Osteocyte (in vitro differentiated cells): ENCODE results near the gene VAC14. TPM values are rescaled to one million over a fixed set of nuclear protein-coding genes. Genes with fewer than 3 reads are reported as not detected.

Source experiments
- DNase-seq: peaks from one replicate; pipeline ENCODE4 v3.0.0; 2021; ENCODE audit warnings: mixed read lengths; ENCODE audit not compliant: unreplicated experiment; ENCODE audit errors: extremely low spot score
- H3K27ac Mint-ChIP-seq: one replicate; pipeline ENCODE4 v1.8.0; 2021; ENCODE audit warnings: mild to moderate bottlenecking, mixed read lengths; ENCODE audit not compliant: unreplicated experiment
- H3K27me3 Mint-ChIP-seq: one replicate; pipeline ENCODE4 v1.8.0; 2021; ENCODE audit warnings: mixed read lengths; ENCODE audit not compliant: unreplicated experiment
- H3K36me3 Mint-ChIP-seq: one replicate; pipeline ENCODE4 v1.8.0; 2021; ENCODE audit warnings: mixed read lengths; ENCODE audit not compliant: unreplicated experiment
- H3K4me1 Mint-ChIP-seq: one replicate; pipeline ENCODE4 v1.8.0; 2021; ENCODE audit warnings: mixed read lengths; ENCODE audit not compliant: unreplicated experiment
- H3K4me3 Mint-ChIP-seq: one replicate; pipeline ENCODE4 v1.8.0; 2021; ENCODE audit warnings: mild to moderate bottlenecking, moderate library complexity, mixed read lengths; ENCODE audit not compliant: unreplicated experiment
- H3K9me3 Mint-ChIP-seq: one replicate; pipeline ENCODE4 v1.8.0; 2021; ENCODE audit warnings: mixed read lengths; ENCODE audit not compliant: unreplicated experiment
- CTCF ChIP-seq: fragments of 200-600 bp; sonication (generic); IDR thresholded peaks from 2 replicates; pipeline ENCODE4 v1.5.0; 2021; ENCODE audit warnings: antibody characterized with exemption, mild to moderate bottlenecking, moderate library complexity
- total RNA-seq: library from RNA; stranded (reverse); gene quantifications from 2 replicates; pipeline ENCODE4 v1.2.1, GENCODE V29; 2021

The VAC14 gene
- total RNA-seq, 1 donor from 2014 or later = 44.5 TPM

DNA sequence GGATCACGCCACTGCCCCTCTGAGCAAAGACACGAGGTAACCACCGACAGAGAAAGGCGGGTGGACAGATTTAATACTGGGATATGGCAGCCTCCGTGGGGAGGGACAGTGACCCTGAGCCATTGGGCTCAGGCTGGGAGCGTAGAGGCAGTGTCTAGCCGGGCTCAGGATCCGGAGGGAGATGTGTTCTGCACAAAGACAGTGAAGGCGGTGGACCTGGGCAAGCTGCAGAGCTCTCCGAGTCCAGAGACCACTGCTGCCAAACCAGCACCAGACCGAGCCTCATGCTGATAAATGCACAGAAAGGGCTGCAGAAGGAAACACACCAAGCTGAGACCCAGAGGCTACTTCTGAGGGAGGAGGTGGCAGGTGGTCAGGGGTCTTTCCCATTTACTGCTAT lies 88.6 kb downstream of the VAC14 start:
- H3K27ac Mint-ChIP-seq = peak overlapping the region; percentile 39
- peaks cover 8% of the 10 kb centered on the region for H3K36me3 Mint-ChIP-seq
- H3K4me3 Mint-ChIP-seq = no peak overlapping the region
- no peak for TF ChIP-seq CTCF
- H3K9me3 Mint-ChIP-seq = no peaks in the 10 kb centered on the region
- peaks cover 79% of the 10 kb centered on the region for H3K4me1 Mint-ChIP-seq
- no peaks in the 10 kb centered on the region for H3K27me3 Mint-ChIP-seq
- DNase-seq = no peak

GRCh38 chr16:70711211-70712031 lies 89.5 kb downstream of the VAC14 start:
- no peak for DNase-seq
- H3K27me3 Mint-ChIP-seq = no peaks in the 10 kb centered on the region
- H3K27ac Mint-ChIP-seq = peak overlapping the region; percentile 39
- TF ChIP-seq CTCF = no peak
- peaks cover 8% of the 10 kb centered on the region for H3K36me3 Mint-ChIP-seq
- peaks cover 79% of the 10 kb centered on the region for H3K4me1 Mint-ChIP-seq
- H3K9me3 Mint-ChIP-seq = no peaks in the 10 kb centered on the region
- H3K4me3 Mint-ChIP-seq = no peak overlapping the region

GRCh38 chr16:70710422-70711210 lies 90.3 kb downstream of the VAC14 start:
- peaks cover 8% of the 10 kb centered on the region for H3K36me3 Mint-ChIP-seq
- DNase-seq = no peak
- no peaks in the 10 kb centered on the region for H3K9me3 Mint-ChIP-seq
- H3K27me3 Mint-ChIP-seq = no peaks in the 10 kb centered on the region
- TF ChIP-seq CTCF = no peak
- H3K4me1 Mint-ChIP-seq = peaks cover 77% of the 10 kb centered on the region
- H3K4me3 Mint-ChIP-seq = no peak overlapping the region
- peak overlapping the region; percentile 52 for H3K27ac Mint-ChIP-seq

DNA sequence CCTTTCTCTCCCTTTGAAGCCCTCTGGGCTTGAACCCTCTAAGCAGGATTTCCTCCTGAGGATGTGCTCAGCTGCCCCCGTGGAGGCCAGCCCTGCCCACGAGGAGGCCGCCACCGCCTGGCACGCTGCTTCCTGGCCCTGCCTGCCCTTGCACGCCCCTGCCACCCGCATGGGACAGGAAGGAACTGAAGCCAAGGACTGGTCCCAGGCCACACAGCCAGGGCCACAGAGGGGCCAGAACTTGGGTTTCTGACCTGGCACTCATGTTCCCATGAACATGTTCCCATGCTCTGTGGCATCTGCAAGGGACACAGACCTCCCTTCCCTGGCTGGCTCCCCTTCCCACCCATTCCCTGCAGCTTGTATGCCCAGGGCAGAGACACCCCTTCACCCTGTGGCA lies 91.0 kb downstream of the VAC14 start:
- H3K36me3 Mint-ChIP-seq = peaks cover 8% of the 10 kb centered on the region
- no peak overlapping the region for H3K4me3 Mint-ChIP-seq
- H3K9me3 Mint-ChIP-seq = no peaks in the 10 kb centered on the region
- no peak for DNase-seq
- H3K27ac Mint-ChIP-seq = peak overlapping the region; percentile 18
- no peak for TF ChIP-seq CTCF
- H3K27me3 Mint-ChIP-seq = no peaks in the 10 kb centered on the region
- peaks cover 77% of the 10 kb centered on the region for H3K4me1 Mint-ChIP-seq

DNA sequence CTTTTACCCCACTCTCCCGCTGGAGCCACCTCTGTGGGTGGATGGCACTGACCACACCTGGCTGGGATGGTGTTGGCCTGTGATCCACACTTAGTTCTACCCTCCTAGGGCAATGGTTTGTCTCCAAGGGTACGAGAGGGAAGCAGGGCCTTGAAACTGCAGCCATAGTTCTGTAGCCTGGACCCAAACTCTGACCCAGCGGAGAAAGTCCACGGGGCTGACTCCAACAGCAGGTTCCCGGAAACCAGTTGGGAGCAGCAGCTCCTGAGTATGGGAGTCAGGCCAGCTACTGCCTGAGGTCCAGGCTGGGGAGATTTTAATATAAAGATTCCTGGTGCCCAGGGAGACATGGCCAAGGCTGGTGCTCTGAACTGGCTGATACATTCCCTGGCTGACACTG lies 91.5 kb downstream of the VAC14 start:
- no peaks in the 10 kb centered on the region for H3K27me3 Mint-ChIP-seq
- H3K9me3 Mint-ChIP-seq = no peaks in the 10 kb centered on the region
- peaks cover 8% of the 10 kb centered on the region for H3K36me3 Mint-ChIP-seq
- no peak for TF ChIP-seq CTCF
- peaks cover 77% of the 10 kb centered on the region for H3K4me1 Mint-ChIP-seq
- no peak for DNase-seq
- peak overlapping the region; percentile 18 for H3K27ac Mint-ChIP-seq
- no peak overlapping the region for H3K4me3 Mint-ChIP-seq
